GM19438 (cell line): ENCODE results near the gene CLCN2.

Experiments used
- ATAC-seq: cut with Tn5 transposase; IDR thresholded peaks from one replicate; pipeline ENCODE4 v1.9.1; 2021; ENCODE audit warnings: low read depth; ENCODE audit not compliant: unreplicated experiment

The CLCN2 gene

DNA sequence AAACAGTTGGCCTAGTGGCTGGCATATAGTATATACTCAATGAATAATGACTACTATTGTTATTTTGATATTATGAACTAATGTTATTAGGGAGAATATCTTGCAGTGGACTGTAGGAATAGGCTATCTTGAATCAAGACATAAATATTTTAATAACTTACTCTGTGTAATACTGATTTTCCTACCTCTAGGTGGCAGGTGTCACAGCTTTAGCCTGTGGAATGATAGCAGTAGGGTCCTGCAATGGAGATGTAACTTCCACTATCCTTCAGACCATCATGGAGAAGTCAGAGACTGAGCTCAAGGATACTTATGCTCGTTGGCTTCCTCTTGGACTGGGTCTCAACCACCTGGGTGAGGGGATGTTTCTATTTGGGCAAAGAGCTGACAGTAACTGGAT lies 55.8 kb downstream of the CLCN2 start:
- ATAC-seq = no peak

DNA sequence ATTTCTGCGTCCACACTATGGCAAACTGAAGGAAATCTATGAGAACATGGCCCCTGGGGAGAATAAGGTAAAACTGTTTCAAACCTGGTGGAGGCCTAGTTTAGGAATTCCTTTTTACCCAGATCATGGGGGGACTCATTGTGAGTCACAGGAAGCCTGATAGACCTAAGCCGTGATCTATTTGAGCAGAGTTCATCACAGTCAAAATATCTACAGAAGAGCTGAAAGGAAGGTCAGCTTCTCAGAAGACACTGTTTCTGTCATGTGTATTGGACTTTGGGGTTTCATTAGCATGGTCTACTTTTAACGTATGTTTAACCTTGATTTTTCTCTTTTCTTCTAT lies 61.1 kb downstream of the CLCN2 start:
- no peak for ATAC-seq

DNA sequence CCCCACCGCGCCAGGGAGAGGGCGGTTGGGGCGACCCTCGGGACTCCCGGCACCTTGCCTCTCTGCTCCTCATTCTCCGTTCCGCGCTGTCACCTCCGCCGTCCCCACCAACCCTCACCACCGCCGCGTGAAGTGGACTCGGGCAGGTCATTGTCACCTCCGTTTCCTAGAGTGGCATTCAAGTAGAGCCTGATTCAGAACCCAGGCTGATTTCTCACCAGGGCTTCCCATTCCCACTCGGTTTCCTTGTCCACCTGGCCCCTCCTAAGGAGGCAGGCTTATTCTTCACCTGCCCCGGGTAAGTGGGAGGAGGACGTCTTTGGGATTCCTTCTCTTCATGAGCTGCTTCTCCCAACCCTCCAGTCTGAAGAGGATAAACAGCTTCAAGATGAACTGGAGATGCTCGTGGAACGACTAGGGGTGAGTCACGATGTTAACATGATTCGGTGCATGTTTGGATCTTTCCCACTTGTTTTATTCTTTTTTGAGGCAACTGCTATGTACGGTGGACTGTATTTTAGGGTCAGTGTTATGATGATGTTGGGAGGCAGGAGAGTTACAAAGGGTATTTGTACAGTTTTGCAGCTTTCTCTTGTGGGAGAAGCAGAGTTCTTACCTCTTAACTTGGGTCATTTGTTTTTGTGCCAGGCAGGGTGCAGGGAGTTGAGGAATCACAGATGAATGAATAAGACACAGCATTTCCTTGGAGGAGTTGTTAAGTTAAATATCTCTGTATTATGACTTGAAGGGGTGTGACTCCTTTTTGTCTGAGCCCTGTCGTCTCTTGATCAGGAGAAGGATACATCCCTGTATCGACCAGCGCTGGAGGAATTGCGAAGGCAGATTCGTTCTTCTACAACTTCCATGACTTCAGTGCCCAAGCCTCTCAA lies 61.7 kb downstream of the CLCN2 start:
- no peak for ATAC-seq

DNA sequence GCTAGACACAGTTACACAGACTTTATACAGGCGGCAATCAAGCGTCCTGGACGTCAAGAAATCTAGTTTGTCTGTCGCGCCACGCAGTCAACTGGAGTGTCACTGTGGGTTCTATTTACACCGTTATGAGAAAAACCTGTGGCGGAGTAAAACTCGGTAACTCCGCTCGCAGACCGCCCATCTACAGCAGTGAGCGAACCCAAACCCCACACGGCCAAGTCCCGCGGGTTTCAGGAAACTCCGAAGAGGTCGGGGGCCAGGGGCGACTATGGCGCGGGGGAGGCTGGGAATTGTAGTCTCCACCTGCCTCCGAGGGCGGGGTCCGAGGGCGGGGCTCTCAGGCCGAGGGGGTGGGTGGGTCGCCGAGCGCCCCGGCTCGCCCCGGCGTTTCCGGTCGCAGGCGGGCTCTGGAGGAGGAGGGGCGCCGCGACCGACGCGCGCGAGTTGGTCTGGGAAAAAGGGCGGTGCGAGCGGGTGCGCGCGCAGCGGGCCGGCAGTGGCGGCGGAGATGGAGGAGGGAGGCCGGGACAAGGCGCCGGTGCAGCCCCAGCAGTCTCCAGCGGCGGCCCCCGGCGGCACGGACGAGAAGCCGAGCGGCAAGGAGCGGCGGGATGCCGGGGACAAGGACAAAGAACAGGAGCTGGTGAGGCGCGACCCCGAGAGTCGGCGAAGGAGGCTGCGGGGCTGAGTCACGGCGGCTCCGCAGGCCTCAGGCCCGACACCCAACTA lies 62.5 kb downstream of the CLCN2 start, which contains the start of gene PSMD2:
TSS of gene PSMD2 (plus strand) at position 483 of the 729 bp plus-strand sequence. CDS start at position 509, 26 bp downstream.
- peak; percentile 93 for ATAC-seq

DNA sequence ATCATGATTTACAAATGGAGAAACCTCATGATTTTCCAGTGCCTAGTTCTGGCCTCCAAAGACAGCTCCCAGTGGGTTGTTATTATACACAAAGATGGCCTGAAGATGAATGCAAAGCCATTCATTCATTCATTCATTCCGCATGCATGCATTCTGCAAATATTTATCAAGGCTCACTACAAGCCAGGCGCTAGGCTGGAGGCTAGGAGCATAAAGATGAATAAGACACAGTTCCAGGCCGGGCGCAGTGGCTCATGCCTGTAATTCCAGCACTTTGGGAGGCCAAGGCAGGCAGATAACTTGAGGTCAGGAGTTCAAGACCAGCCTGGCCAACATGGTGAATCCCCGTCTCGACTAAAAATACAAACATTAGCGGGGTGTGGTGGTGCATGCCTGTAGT lies 64.8 kb downstream of the CLCN2 start:
- ATAC-seq = no peak
